ENCODE results near the gene NRXN3. TPM values are rescaled to one million over a fixed set of nuclear protein-coding genes. Genes with fewer than 3 reads are reported as not detected.

NRXN3 gene
- total RNA-seq, 2 experiments from 2014 or later: not detected

GRCh38 chr14:78238141-78238540 lies 68.0 kb downstream of the NRXN3 start:
- Histone ChIP-seq H3K9me3 (ENCODE audit: low read length) (no peaks in the 10 kb centered on the region), H3K79me2 (ENCODE audit: insufficient read depth, low read depth, low read length) (no peaks in the 10 kb centered on the region), H3K4me1 (ENCODE audit: insufficient read depth, low read length, poor library complexity, severe bottlenecking) (no peaks in the 10 kb centered on the region), H3K4me3 (ENCODE audit: low read depth, low read length, poor library complexity, severe bottlenecking) (no peak overlapping the region), H3K4me2 (ENCODE audit: low read length) (no peak overlapping the region), H2AFZ (ENCODE audit: low read length) (no peak overlapping the region), H4K20me1 (ENCODE audit: insufficient read depth, low read length) (no peaks in the 10 kb centered on the region), H3K9me2 (ENCODE audit: insufficient read depth, low read length) (no peaks in the 10 kb centered on the region), H3K36me3 (ENCODE audit: insufficient read depth, low read length) (no peaks in the 10 kb centered on the region), H3K27ac (ENCODE audit: low read depth, low read length, poor library complexity, severe bottlenecking) (no peak overlapping the region)
- BruUV-seq (replicated peaks): no TSS peak
- intact Hi-C loops (cut with micrococcal nuclease; ENCODE audit: unreplicated experiment): no loop called here
- DNase-seq (ENCODE audit: low spot score): no peak
- POLR2A ChIA-PET: no interaction called here
- CTCF ChIA-PET (ENCODE audit: unreplicated experiment): no interaction called here
- TF ChIP-seq EZH2phosphoT487 (IDR thresholded peaks at IDR 0.05; ENCODE audit: borderline replicate concordance, low read depth, low read length): no peak
- no peak for TF ChIP-seq CTCF (conservative IDR thresholded peaks at IDR 0.05; ENCODE audit: low read length)

GRCh38 chr14:78240567-78240966 lies 70.4 kb downstream of the NRXN3 start:
- Histone ChIP-seq H4K20me1 (ENCODE audit: insufficient read depth, low read length) (no peaks in the 10 kb centered on the region), H3K36me3 (ENCODE audit: insufficient read depth, low read length) (no peaks in the 10 kb centered on the region), H2AFZ (ENCODE audit: low read length) (no peak overlapping the region), H3K4me1 (ENCODE audit: insufficient read depth, low read length, poor library complexity, severe bottlenecking) (no peaks in the 10 kb centered on the region), H3K9me2 (ENCODE audit: insufficient read depth, low read length) (no peaks in the 10 kb centered on the region), H3K27ac (ENCODE audit: low read depth, low read length, poor library complexity, severe bottlenecking) (no peak overlapping the region), H3K4me2 (ENCODE audit: low read length) (no peak overlapping the region), H3K9me3 (ENCODE audit: low read length) (no peaks in the 10 kb centered on the region), H3K4me3 (ENCODE audit: low read depth, low read length, poor library complexity, severe bottlenecking) (no peak overlapping the region), H3K79me2 (ENCODE audit: insufficient read depth, low read depth, low read length) (no peaks in the 10 kb centered on the region)
- no TSS peak for BruUV-seq (replicated peaks)
- TF ChIP-seq EZH2phosphoT487 (IDR thresholded peaks at IDR 0.05; ENCODE audit: borderline replicate concordance, low read depth, low read length) (no peak), CTCF (conservative IDR thresholded peaks at IDR 0.05; ENCODE audit: low read length) (no peak)
- intact Hi-C loops (cut with micrococcal nuclease; ENCODE audit: unreplicated experiment): no loop called here
- POLR2A ChIA-PET: no interaction called here
- no peak for DNase-seq (ENCODE audit: low spot score)
- CTCF ChIA-PET (ENCODE audit: unreplicated experiment): no interaction called here

GRCh38 chr14:78242086-78242485 lies 71.9 kb downstream of the NRXN3 start:
- POLR2A ChIA-PET: no interaction called here
- H3K27ac ChIP-seq (ENCODE audit: low read depth, low read length, poor library complexity, severe bottlenecking): no peak overlapping the region
- no peaks in the 10 kb centered on the region for H3K9me2 ChIP-seq (ENCODE audit: insufficient read depth, low read length)
- intact Hi-C loops (cut with micrococcal nuclease; ENCODE audit: unreplicated experiment): no loop called here
- H3K4me3 ChIP-seq (ENCODE audit: low read depth, low read length, poor library complexity, severe bottlenecking): no peak overlapping the region
- no peak for DNase-seq (ENCODE audit: low spot score)
- BruUV-seq (replicated peaks): no TSS peak
- H3K4me1 ChIP-seq (ENCODE audit: insufficient read depth, low read length, poor library complexity, severe bottlenecking): no peaks in the 10 kb centered on the region
- no peaks in the 10 kb centered on the region for H3K79me2 ChIP-seq (ENCODE audit: insufficient read depth, low read depth, low read length)
- no peaks in the 10 kb centered on the region for H3K9me3 ChIP-seq (ENCODE audit: low read length)
- H4K20me1 ChIP-seq (ENCODE audit: insufficient read depth, low read length): no peaks in the 10 kb centered on the region
- no peak overlapping the region for H2AFZ ChIP-seq (ENCODE audit: low read length)
- no peak overlapping the region for H3K4me2 ChIP-seq (ENCODE audit: low read length)
- TF ChIP-seq EZH2phosphoT487 (IDR thresholded peaks at IDR 0.05; ENCODE audit: borderline replicate concordance, low read depth, low read length): no peak
- TF ChIP-seq CTCF (conservative IDR thresholded peaks at IDR 0.05; ENCODE audit: low read length): no peak
- CTCF ChIA-PET (ENCODE audit: unreplicated experiment): no interaction called here
- no peaks in the 10 kb centered on the region for H3K36me3 ChIP-seq (ENCODE audit: insufficient read depth, low read length)
